Measurements from ENCODE around the gene TBRG1. TPM values are rescaled to one million over a fixed set of nuclear protein-coding genes. Genes with fewer than 3 reads are reported as not detected.
A peak's percentile ranks its signal among the peaks of the same experiment; 100 is the strongest.

Gene TBRG1
- total and polyA plus RNA-seq, 4 donors = 13.4 to 32.4 (median 16.5) TPM

- Histone ChIP-seq H3K27ac (ENCODE audit: low read depth in 1 of 2, low read length in 2 of 2) (no peak overlapping the region), H3K4me3 (ENCODE audit: low read depth in 1 of 3, low read length in 3 of 3) (no peak overlapping the region), H3K9ac (ENCODE audit: low read depth in 1 of 2, low read length in 2 of 2) (no peak overlapping the region), H3K36me3 (ENCODE audit: control insufficient read depth in 4 of 4, insufficient read depth in 3 of 4, low read depth in 1 of 4, low read length in 3 of 4) (peaks cover 0 to 3% (median 1%) of the 10 kb centered on the region in 4 donors), H3K27me3 (ENCODE audit: control insufficient read depth in 4 of 4, insufficient read depth in 4 of 4, low read length in 3 of 4) (no peaks in the 10 kb centered on the region), H3K4me1 (ENCODE audit: control insufficient read depth in 4 of 4, insufficient read depth in 4 of 4, low read length in 3 of 4) (peaks cover 1 to 6% (median 1%) of the 10 kb centered on the region in 4 donors), H3K9me3 (ENCODE audit: control insufficient read depth in 4 of 4, low read length in 3 of 4) (no peaks in the 10 kb centered on the region)
- TF ChIP-seq REST (IDR thresholded peaks at IDR 0.05) (no peak), FOXA2 (IDR thresholded peaks at IDR 0.05) (no peak), SP1 (IDR thresholded peaks at IDR 0.05) (no peak), RXRA (IDR thresholded peaks at IDR 0.05) (no peak), RAD21 (IDR thresholded peaks at IDR 0.05) (no peak), HNF4A (conservative IDR thresholded peaks at IDR 0.05) (no peak), GABPA (IDR thresholded peaks at IDR 0.05 in 1 of 2, conservative IDR thresholded peaks at IDR 0.05 in 1 of 2) (no peak)
- TF ChIP-seq, protein P1, sequence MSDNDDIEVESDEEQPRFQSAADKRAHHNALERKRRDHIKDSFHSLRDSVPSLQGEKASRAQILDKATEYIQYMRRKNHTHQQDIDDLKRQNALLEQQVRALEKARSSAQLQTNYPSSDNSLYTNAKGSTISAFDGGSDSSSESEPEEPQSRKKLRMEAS (IDR thresholded peaks at IDR 0.05) = no peak
- TF ChIP-seq, protein P2, sequence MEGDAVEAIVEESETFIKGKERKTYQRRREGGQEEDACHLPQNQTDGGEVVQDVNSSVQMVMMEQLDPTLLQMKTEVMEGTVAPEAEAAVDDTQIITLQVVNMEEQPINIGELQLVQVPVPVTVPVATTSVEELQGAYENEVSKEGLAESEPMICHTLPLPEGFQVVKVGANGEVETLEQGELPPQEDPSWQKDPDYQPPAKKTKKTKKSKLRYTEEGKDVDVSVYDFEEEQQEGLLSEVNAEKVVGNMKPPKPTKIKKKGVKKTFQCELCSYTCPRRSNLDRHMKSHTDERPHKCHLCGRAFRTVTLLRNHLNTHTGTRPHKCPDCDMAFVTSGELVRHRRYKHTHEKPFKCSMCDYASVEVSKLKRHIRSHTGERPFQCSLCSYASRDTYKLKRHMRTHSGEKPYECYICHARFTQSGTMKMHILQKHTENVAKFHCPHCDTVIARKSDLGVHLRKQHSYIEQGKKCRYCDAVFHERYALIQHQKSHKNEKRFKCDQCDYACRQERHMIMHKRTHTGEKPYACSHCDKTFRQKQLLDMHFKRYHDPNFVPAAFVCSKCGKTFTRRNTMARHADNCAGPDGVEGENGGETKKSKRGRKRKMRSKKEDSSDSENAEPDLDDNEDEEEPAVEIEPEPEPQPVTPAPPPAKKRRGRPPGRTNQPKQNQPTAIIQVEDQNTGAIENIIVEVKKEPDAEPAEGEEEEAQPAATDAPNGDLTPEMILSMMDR (IDR thresholded peaks at IDR 0.05; ENCODE audit: low read depth, low read length, missing input control) = no peak
- TF ChIP-seq, protein P3, sequence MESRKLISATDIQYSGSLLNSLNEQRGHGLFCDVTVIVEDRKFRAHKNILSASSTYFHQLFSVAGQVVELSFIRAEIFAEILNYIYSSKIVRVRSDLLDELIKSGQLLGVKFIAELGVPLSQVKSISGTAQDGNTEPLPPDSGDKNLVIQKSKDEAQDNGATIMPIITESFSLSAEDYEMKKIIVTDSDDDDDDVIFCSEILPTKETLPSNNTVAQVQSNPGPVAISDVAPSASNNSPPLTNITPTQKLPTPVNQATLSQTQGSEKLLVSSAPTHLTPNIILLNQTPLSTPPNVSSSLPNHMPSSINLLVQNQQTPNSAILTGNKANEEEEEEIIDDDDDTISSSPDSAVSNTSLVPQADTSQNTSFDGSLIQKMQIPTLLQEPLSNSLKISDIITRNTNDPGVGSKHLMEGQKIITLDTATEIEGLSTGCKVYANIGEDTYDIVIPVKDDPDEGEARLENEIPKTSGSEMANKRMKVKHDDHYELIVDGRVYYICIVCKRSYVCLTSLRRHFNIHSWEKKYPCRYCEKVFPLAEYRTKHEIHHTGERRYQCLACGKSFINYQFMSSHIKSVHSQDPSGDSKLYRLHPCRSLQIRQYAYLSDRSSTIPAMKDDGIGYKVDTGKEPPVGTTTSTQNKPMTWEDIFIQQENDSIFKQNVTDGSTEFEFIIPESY (IDR thresholded peaks at IDR 0.05) = no peak
- WGBS = 97% methylated on average over 3 of the region's 3 CpGs
- DNase-seq (ENCODE audit: low spot score) = no peak
Measured at GRCh38 chr11:124667601-124668000, 44.9 kb downstream of the TBRG1 start.

- peaks cover 7 to 17% (median 9%) of the 10 kb centered on the region in 4 donors for H3K4me1 ChIP-seq (ENCODE audit: control insufficient read depth in 4 of 4, insufficient read depth in 4 of 4, low read length in 3 of 4)
- DNase-seq (ENCODE audit: low spot score) = peak; percentile 46
- H3K27ac ChIP-seq (ENCODE audit: low read depth in 1 of 2, low read length in 2 of 2) = no peak overlapping the region
- no peaks in the 10 kb centered on the region for H3K27me3 ChIP-seq (ENCODE audit: control insufficient read depth in 4 of 4, insufficient read depth in 4 of 4, low read length in 3 of 4)
- no peaks in the 10 kb centered on the region for H3K9me3 ChIP-seq (ENCODE audit: control insufficient read depth in 4 of 4, low read length in 3 of 4)
- H3K36me3 ChIP-seq (ENCODE audit: control insufficient read depth in 4 of 4, insufficient read depth in 3 of 4, low read depth in 1 of 4, low read length in 3 of 4) = peaks cover 0 to 3% (median 1%) of the 10 kb centered on the region in 4 donors
- TF ChIP-seq, protein P4, sequence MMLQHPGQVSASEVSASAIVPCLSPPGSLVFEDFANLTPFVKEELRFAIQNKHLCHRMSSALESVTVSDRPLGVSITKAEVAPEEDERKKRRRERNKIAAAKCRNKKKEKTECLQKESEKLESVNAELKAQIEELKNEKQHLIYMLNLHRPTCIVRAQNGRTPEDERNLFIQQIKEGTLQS (IDR thresholded peaks at IDR 0.05) = no peak
- TF ChIP-seq JUND (IDR thresholded peaks at IDR 0.05) (no peak), EGR1 (IDR thresholded peaks at IDR 0.05; ENCODE audit: low read depth in 2 of 2) (no peak), SP1 (IDR thresholded peaks at IDR 0.05) (no peak), REST (IDR thresholded peaks at IDR 0.05) (no peak), RXRA (IDR thresholded peaks at IDR 0.05) (peak in 1 of 2 donors; percentile 30), RAD21 (IDR thresholded peaks at IDR 0.05) (peak; percentile 95 to 98), YY1 (IDR thresholded peaks at IDR 0.05) (no peak), HNF4G (IDR thresholded peaks at IDR 0.05) (no peak), NR2F2 (IDR thresholded peaks at IDR 0.05) (no peak), TAF1 (conservative IDR thresholded peaks at IDR 0.05) (no peak), GABPA (IDR thresholded peaks at IDR 0.05 in 1 of 2, conservative IDR thresholded peaks at IDR 0.05 in 1 of 2) (no peak), HNF4A (conservative IDR thresholded peaks at IDR 0.05) (no peak)
- TF ChIP-seq, protein P1 (IDR thresholded peaks at IDR 0.05) = no peak
- TF ChIP-seq, protein P2 (IDR thresholded peaks at IDR 0.05; ENCODE audit: low read depth, low read length, missing input control) = peak; percentile 80
- no peak overlapping the region for H3K9ac ChIP-seq (ENCODE audit: low read depth in 1 of 2, low read length in 2 of 2)
- no peak overlapping the region for H3K4me3 ChIP-seq (ENCODE audit: low read depth in 1 of 3, low read length in 3 of 3)
- WGBS = 23% methylated on average over 8 of the region's 8 CpGs
Measured at GRCh38 chr11:124669193-124669592, 46.5 kb downstream of the TBRG1 start.
